ENCODE measurements around the gene COL6A5.

GRCh38 chr3:130310109-130310508 lies 35.4 kb upstream of the COL6A5 start:
- TF ChIP-seq CTCF (IDR thresholded peaks at IDR 0.05) (no peak), POLR2A (IDR thresholded peaks at IDR 0.05) (no peak)

All from lower leg skin (tissue), 3 donors.